GM19468 (cell line): ENCODE results near the gene GLB1L3.
A peak's percentile ranks its signal among the peaks of the same experiment; 100 is the strongest.
"Not testable (repeated sequence)": the region's sequence is repeated elsewhere in the genome, so short reads cannot be mapped to it uniquely, and the experiment has no call there.

Experiments used
- ATAC-seq: cut with Tn5 transposase; IDR thresholded peaks from one replicate; pipeline ENCODE4 v1.9.1; 2021; ENCODE audit warnings: mild to moderate bottlenecking, moderate library complexity, moderate number of reproducible peaks; ENCODE audit not compliant: unreplicated experiment; ENCODE audit errors: extremely low read depth

Gene GLB1L3

GRCh38 chr11:134293119-134294113, 17.2 kb downstream of the GLB1L3 start:
- ATAC-seq, result no peak

- no peak for ATAC-seq
These were observed 18.5 kb downstream of the GLB1L3 start for GRCh38 chr11:134294664-134295063.

- ATAC-seq, result no peak
These were observed 36.0 kb downstream of the GLB1L3 start for GRCh38 chr11:134312223-134312622.

DNA sequence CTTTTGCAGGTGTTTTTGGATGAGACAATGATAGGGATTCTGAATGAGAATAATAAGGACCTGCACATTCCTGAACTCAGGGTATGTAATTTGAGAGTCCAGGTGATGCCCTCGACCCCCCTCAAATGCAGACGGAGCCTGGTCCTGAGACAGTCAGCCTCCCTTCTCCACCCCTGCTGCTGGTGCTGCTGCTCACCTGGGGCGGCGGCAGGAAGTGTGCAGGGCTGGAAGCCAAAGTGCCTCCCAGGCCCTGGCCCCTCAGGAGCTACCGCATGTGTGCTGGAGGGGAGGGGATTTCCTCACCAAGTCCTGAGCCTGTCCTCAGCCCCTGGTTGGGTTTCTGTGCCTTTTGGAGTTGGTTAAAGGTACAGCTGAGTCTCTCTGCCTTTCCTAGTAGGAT, 36.6 kb downstream of the GLB1L3 start:
- no peak for ATAC-seq

DNA sequence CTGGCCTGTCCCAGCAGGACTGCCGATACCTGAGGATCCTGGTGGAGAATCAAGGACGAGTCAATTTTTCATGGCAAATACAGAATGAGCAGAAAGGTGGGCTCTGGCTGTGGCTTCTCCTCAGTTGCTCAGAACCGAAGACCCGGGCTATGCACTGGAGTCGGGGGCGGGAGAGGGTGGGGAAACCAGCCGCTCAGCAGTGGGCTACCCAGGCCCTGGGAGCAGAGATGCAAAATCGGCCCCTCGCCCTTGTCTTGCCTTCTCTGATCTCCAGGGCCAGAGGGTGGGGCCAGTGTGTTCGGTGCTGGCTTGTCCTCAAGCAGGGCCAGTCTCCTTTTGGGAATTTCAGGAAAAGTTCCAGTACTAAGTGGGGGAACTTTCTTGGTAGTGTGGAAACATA, 37.2 kb downstream of the GLB1L3 start:
- ATAC-seq, result no peak

DNA sequence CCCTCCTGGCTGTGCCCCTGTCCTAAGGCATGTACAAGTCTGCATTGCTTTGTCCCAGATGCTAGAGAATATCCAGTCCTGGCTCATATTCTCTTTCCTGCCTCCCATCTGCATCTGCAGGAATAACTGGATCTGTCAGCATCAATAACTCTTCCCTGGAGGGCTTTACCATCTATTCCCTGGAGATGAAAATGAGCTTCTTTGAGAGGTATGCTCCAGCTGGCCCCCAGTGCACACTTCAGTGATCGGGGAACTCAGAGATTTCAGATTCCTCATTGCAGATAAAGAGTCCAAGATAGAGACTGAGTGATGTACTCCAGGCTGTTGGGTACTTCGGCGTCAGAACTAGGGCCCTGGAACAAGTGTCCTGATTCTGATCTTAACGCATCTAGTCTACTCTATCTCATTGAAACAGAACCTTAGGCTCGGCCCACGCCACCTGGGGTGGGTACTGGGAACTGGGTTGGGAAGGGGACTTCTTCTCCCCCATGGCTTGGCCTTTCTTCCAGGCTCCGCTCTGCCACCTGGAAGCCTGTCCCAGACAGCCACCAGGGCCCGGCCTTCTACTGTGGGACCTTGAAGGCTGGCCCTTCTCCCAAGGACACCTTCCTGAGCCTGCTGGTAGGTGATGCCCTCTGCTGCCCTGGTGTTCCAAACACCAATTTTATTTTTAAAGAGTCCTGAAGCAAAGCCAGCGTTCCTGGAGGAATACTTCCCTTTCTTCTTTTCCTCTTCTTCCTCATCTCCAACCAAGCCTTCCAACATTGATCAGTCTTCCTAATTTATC, 37.8 kb downstream of the GLB1L3 start:
- no peak for ATAC-seq

GRCh38 chr11:134317103-134317502, 40.9 kb downstream of the GLB1L3 start:
- no peak for ATAC-seq

GRCh38 chr11:134321373-134321772, 45.2 kb downstream of the GLB1L3 start:
- ATAC-seq, result not testable (repeated sequence)

GRCh38 chr11:134322553-134322952, 46.4 kb downstream of the GLB1L3 start:
- ATAC-seq, result no peak

DNA sequence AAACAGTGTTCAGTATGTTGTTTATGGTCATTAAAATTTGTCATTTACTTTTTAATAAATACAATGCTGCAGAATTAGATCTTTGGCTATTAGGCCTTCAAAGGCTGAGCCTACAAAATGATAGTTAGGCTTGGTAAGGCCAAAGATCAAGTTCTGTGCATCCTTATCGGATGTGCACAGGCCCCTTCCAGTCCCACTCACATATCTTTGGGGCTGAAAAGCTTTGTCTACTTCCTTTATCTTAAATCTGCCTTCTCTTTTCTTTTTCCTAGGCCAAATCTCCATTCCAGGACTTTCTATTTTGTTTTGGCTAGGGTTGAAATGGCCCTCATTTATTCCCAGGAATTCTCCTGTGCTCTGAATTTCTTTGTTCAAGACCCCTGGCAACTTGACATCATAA, 52.3 kb downstream of the GLB1L3 start:
- ATAC-seq, result no peak

- no peak for ATAC-seq
These were observed 54.6 kb downstream of the GLB1L3 start for GRCh38 chr11:134330611-134331353.

GRCh38 chr11:134331354-134332188, 55.4 kb downstream of the GLB1L3 start, which contains the start of gene GLB1L2:
Gene GLB1L2 (plus strand): TSS chr11:134331988. CDS start chr11:134332062, 74 bp downstream.
- ATAC-seq, result peak; percentile 26

GRCh38 chr11:134332189-134332631, 56.0 kb downstream of the GLB1L3 start:
- ATAC-seq, result no peak

- ATAC-seq, result no peak
These were observed 56.6 kb downstream of the GLB1L3 start for GRCh38 chr11:134332782-134333181.

DNA sequence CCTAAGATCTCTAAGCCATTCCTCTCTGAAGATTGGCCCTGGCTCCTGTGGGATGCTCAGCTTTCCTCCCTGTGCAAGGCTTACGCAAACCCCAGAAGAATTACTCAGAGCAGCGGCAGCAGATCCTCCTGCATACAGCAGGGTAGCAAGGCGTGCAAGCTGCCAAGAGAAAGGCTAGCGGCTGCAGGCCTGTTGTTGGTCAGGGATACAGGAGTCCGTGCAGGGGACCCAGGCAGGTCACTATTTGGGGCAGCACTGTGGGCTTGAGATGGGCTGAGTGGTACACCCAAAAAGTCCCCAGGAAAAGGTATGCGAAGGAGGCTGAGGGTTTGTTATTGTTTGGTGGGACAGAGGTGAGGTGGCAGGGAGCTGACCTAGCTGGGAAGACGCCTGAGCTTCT, 57.1 kb downstream of the GLB1L3 start:
- no peak for ATAC-seq

DNA sequence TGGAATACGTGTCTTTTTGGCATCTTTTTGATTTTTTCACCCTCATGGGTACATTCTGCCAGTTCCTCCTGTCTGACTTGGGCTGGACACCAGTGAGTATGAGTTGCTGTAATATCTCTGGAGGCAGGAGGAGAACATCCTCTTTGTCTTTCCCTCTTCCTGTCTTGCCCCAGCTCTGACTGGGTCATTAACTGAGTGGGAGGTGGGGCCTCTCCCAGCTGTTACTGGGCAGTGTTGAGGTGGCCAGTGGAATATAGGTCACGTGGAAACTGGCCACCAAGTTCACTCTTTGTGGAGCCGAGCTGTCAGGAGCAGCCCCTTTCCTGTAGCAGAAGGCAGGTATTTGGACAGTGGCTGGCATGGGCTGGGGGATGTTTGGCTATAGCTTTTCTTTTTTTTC, 57.8 kb downstream of the GLB1L3 start:
- no peak for ATAC-seq

DNA sequence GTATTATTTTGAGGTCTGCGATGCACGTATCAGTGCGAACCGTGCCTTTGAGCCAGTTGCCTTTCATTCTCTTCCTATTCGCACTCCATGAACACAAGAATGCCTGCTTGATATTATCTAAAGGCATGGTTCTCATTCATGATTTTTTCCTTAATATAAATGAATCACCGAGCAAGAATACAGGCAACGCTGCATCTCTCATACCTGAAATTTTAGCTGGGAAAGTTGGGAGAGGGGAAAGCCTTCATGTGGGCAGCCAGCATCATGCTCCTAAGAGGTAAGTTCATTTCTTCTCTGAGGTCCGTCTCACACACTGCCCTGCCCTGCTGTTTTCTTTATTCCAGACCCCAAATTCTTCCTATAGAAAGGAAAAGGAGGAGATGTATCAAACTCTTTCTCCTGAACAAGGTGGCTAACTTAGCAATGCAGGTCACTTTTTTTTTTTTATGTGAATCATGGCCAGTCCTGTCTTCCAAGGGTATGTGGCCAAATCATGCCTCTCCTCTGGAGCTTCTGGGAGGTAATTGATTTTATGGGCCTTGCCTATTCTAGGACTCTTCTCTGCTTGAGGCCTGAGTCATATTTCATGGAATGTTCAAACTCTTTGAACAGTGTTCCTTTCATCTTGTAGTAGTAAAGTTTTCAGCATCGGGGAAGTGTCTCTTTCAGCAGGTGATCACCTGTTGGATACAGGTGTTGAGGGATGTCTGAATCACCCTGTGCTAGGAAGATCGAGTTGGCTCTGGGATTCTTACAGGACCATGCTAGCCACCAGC, 58.8 kb downstream of the GLB1L3 start:
- ATAC-seq, result no peak

- no peak for ATAC-seq
These were observed 60.9 kb downstream of the GLB1L3 start for GRCh38 chr11:134337051-134337450.

- ATAC-seq, result no peak
These were observed 61.9 kb downstream of the GLB1L3 start for GRCh38 chr11:134338068-134338467.
